H1 (cell line): ENCODE measurements around the gene FRMD3. TPM values are rescaled to one million over a fixed set of nuclear protein-coding genes. Genes with fewer than 3 reads are reported as not detected.

Experiments
- CTCF ChIA-PET: fragments of 300-600 bp; sonication (Branson Sonifier 250); formaldehyde crosslinking; loops from one replicate; lab custom pipeline; 2021; ENCODE audit not compliant: partially characterized antibody; lab: Charles Lee
- POLR2A ChIA-PET: fragments of 300-600 bp; sonication (Branson Sonifier 250); formaldehyde crosslinking; loops from one replicate; lab custom pipeline; 2021; ENCODE audit warnings: inconsistent platforms; ENCODE audit not compliant: partially characterized antibody; lab: Charles Lee
- DNase-seq, 2 experiments: peaks; one replicate each; pipeline versions ENCODE4 v3.0.0 to v3.0.0-alpha.2; 2010 to 2022; ENCODE audit warnings: low spot score in 2 of 2, low read depth in 1 of 2, mixed read lengths in 1 of 2
- FAIRE-seq: peaks from 2 replicates; lab custom pipeline; 2011; peaks lifted over from hg19 to GRCh38; lab: Jason Lieb, UNC
- H2AFZ ChIP-seq: 2 replicates; pipeline ENCODE4 v1.8.1; 2012; ENCODE audit warnings: low read length, inconsistent platforms
- H2AK5ac ChIP-seq: 2 replicates; pipeline ENCODE4 v1.6.1; 2013; ENCODE audit warnings: low read depth, low read length
- H2BK120ac ChIP-seq: replicated peaks from 2 replicates; pipeline ENCODE3; 2013; ENCODE audit warnings: low read depth, low read length, inconsistent platforms
- H2BK12ac ChIP-seq: 2 replicates; pipeline ENCODE4 v1.6.1; 2013; ENCODE audit warnings: low read depth, low read length
- H2BK15ac ChIP-seq: 2 replicates; pipeline ENCODE4 v1.6.1; 2013; ENCODE audit warnings: low read length
- H2BK20ac ChIP-seq: 2 replicates; pipeline ENCODE4 v1.6.1; 2013; ENCODE audit warnings: low read length
- H2BK5ac ChIP-seq: 2 replicates; pipeline ENCODE4 v1.6.1; 2013; ENCODE audit warnings: low read depth, low read length
- H3K14ac ChIP-seq: 2 replicates; pipeline ENCODE4 v1.6.1; 2013; ENCODE audit warnings: inconsistent platforms; ENCODE audit not compliant: insufficient read length
- H3K18ac ChIP-seq: 2 replicates; pipeline ENCODE4 v1.6.1; 2013; ENCODE audit warnings: low read length; ENCODE audit errors: extremely low read depth
- H3K23ac ChIP-seq: 2 replicates; pipeline ENCODE4 v1.6.1; 2013; ENCODE audit warnings: inconsistent platforms; ENCODE audit not compliant: insufficient read length
- H3K23me2 ChIP-seq: 2 replicates; pipeline ENCODE4 v1.6.1; 2013; ENCODE audit warnings: low read depth, low read length
- H3K27ac ChIP-seq: 2 replicates; pipeline ENCODE4 v1.6.1; 2011; ENCODE audit warnings: low read depth, low read length, inconsistent platforms
- H3K27me3 ChIP-seq, 4 experiments: replicated peaks in 1 of 4; 1 replicate in 1 of 4; 2 replicates in 3 of 4; pipeline versions ENCODE4 v1.6.1 to v1.8.1; 2011 to 2013; ENCODE audit warnings: low read length in 3 of 4, mild to moderate bottlenecking in 3 of 4, inconsistent platforms in 2 of 4, mixed read lengths in 2 of 4, moderate library complexity in 1 of 4; ENCODE audit not compliant: control insufficient read depth in 3 of 4, insufficient read depth in 3 of 4; ENCODE audit errors: extremely low read depth in 1 of 4
- H3K36me3 ChIP-seq, 4 experiments: 2 replicates each; pipeline versions ENCODE4 v1.6.1 to v1.8.1; 2011 to 2013; ENCODE audit warnings: mild to moderate bottlenecking in 4 of 4, low read length in 3 of 4, moderate library complexity in 2 of 4, control low read depth in 1 of 4, inconsistent platforms in 1 of 4; ENCODE audit not compliant: insufficient read depth in 4 of 4, control insufficient read depth in 2 of 4
- H3K4ac ChIP-seq: replicated peaks from 2 replicates; pipeline ENCODE3; 2013; ENCODE audit warnings: low read length, low read depth, mixed read lengths, inconsistent platforms; ENCODE audit not compliant: insufficient read length
- H3K4me1 ChIP-seq, 4 experiments: replicated peaks in 1 of 4; 1 replicate in 1 of 4; 2 replicates in 3 of 4; pipeline versions ENCODE4 v1.6.1 to v1.8.1; 2011 to 2013; ENCODE audit warnings: low read length in 3 of 4, inconsistent platforms in 2 of 4, mixed read lengths in 1 of 4; ENCODE audit not compliant: insufficient read depth in 4 of 4, control insufficient read depth in 3 of 4
- H3K4me2 ChIP-seq, 2 experiments: 2 replicates each; pipeline versions ENCODE4 v1.6.1 to v1.8.1; 2011 to 2013; ENCODE audit warnings: low read depth in 2 of 2, low read length in 2 of 2, control low read depth in 1 of 2, inconsistent platforms in 1 of 2, mild to moderate bottlenecking in 1 of 2; ENCODE audit not compliant: insufficient read depth in 1 of 2
- H3K4me3 ChIP-seq, 4 experiments: fragments of 200-600, 300-600 bp in 1 of 4; sonication (generic), shearing (Covaris generic), sonication (Bioruptor Twin) in 1 of 4; 2 replicates each; pipeline versions ENCODE4 v1.5.1 to v1.8.1; 2011 to 2016; ENCODE audit warnings: low read length in 4 of 4, low read depth in 3 of 4, control low read depth in 2 of 4, inconsistent platforms in 2 of 4, mild to moderate bottlenecking in 2 of 4, mixed read lengths in 1 of 4, moderate library complexity in 1 of 4; ENCODE audit not compliant: insufficient read depth in 2 of 4; ENCODE audit errors: extremely low read depth in 1 of 4
- H3K56ac ChIP-seq: replicated peaks from 2 replicates; pipeline ENCODE3; 2013; ENCODE audit warnings: low read depth, mild to moderate bottlenecking, mixed read lengths, low read length, inconsistent platforms; ENCODE audit not compliant: insufficient read length
- H3K79me1 ChIP-seq: 2 replicates; pipeline ENCODE4 v1.6.1; 2013; ENCODE audit warnings: low read depth, low read length, control low read depth
- H3K79me2 ChIP-seq, 2 experiments: 2 replicates each; pipeline versions ENCODE4 v1.6.1 to v1.8.1; 2012 to 2013; ENCODE audit warnings: low read length in 2 of 2, mild to moderate bottlenecking in 2 of 2, inconsistent platforms in 1 of 2; ENCODE audit not compliant: insufficient read depth in 2 of 2, control insufficient read depth in 1 of 2
- H3K9ac ChIP-seq, 4 experiments: replicated peaks in 1 of 4; 1 replicate in 1 of 4; 2 replicates in 3 of 4; pipeline versions ENCODE4 v1.6.1 to v1.8.1; 2011 to 2013; ENCODE audit warnings: low read depth in 3 of 4, low read length in 3 of 4, control low read depth in 2 of 4, mild to moderate bottlenecking in 2 of 4, moderate library complexity in 2 of 4, inconsistent platforms in 1 of 4; ENCODE audit errors: extremely low read depth in 1 of 4
- H3K9me3 ChIP-seq, 2 experiments: 2 replicates each; pipeline versions ENCODE4 v1.6.1 to v1.8.1; 2012 to 2013; ENCODE audit warnings: mild to moderate bottlenecking in 2 of 2, moderate library complexity in 2 of 2, control low read depth in 1 of 2, inconsistent platforms in 1 of 2, low read depth in 1 of 2, low read length in 1 of 2, mixed read lengths in 1 of 2; ENCODE audit not compliant: insufficient read depth in 2 of 2
- H4K20me1 ChIP-seq, 2 experiments: replicated peaks in 1 of 2; 2 replicates each; pipeline versions ENCODE3 to v1.8.1; 2011 to 2013; ENCODE audit warnings: inconsistent platforms in 2 of 2, low read length in 2 of 2, mild to moderate bottlenecking in 1 of 2; ENCODE audit not compliant: insufficient read depth in 2 of 2, control insufficient read depth in 1 of 2
- H4K5ac ChIP-seq: 2 replicates; pipeline ENCODE4 v1.6.1; 2013; ENCODE audit warnings: low read length, low read depth, mixed read lengths, inconsistent platforms; ENCODE audit not compliant: insufficient read length
- H4K8ac ChIP-seq: 2 replicates; pipeline ENCODE4 v1.8.0; 2013; ENCODE audit warnings: mild to moderate bottlenecking, moderate library complexity, low read length, inconsistent platforms; ENCODE audit not compliant: insufficient read depth; ENCODE audit errors: extremely low read depth
- H4K91ac ChIP-seq: replicated peaks from 2 replicates; pipeline ENCODE3; 2013; ENCODE audit warnings: low read length, mixed read lengths, inconsistent platforms; ENCODE audit not compliant: insufficient read length
- CBX5 ChIP-seq: fragments of 300-800, 300-1000 bp; sonication (generic); IDR thresholded peaks from 2 replicates; pipeline ENCODE4 v1.7.1; 2016; ENCODE audit warnings: antibody characterized with exemption, low read length, low read depth
- CHD1 ChIP-seq: IDR thresholded peaks from 2 replicates; pipeline ENCODE4 v1.6.1; 2012; ENCODE audit warnings: low read depth, low read length, improper control_type of control experiment
- TEAD4 ChIP-seq: IDR thresholded peaks from 2 replicates; pipeline ENCODE4 v1.6.1; 2012; ENCODE audit warnings: low read depth, low read length, inconsistent platforms, mixed read lengths
- WGBS, 2 experiments: shearing (Covaris generic) in 1 of 2; methylation state at CpG; one replicate each; pipeline versions ENCODE4 v1.1.6 to v1.1.7; 2013 to 2015; ENCODE audit warnings: low lambda C conversion rate in 2 of 2, mixed read lengths in 2 of 2, inconsistent platforms in 1 of 2, low coverage in 1 of 2, missing lambda C conversion rate in 1 of 2; ENCODE audit not compliant: insufficient replicate concordance in 2 of 2, insufficient coverage in 1 of 2, insufficient read length in 1 of 2; ENCODE audit errors: extremely low coverage in 1 of 2, missing lambda C conversion rate in 1 of 2; 5-methylcytosine and 5-hydroxymethylcytosine counted together
- polyA plus RNA-seq, 7 experiments: library from polyadenylated mRNA; depleted of rRNA in 3 of 7; stranded (reverse) in 5 of 7; unstranded in 2 of 7; fragments of >200 nt in 5 of 7; fragments of 200-250 nt in 2 of 7; gene quantifications; 1 replicate in 5 of 7; 2 replicates in 1 of 7; 4 replicates in 1 of 7; pipeline versions ENCODE4 v1.2.1 to v1.2.3, GENCODE V29; 2011 to 2013; ENCODE audit warnings: missing spikeins in 2 of 7, mixed read lengths in 2 of 7
- total RNA-seq: library from RNA; stranded (reverse); fragmentation: NEBNext Ultra II Directional; extraction: Animal tissue kit (Norgen Biotek cat#: 25700); gene quantifications from 2 replicates; pipeline ENCODE4 v1.2.1, GENCODE V29; 2021

The FRMD3 gene
- total and polyA plus RNA-seq, 2 of the 8 experiments (the other 6 are each of a cell fraction or from before 2014, with no cell fraction given): 0.15 to 1.4 TPM

- H2BK20ac ChIP-seq: no peak overlapping the region
- H3K9ac ChIP-seq: no peak overlapping the region
- no peak for DNase-seq
- no peaks in the 10 kb centered on the region for H4K20me1 ChIP-seq
- H3K27me3 ChIP-seq: no peaks in the 10 kb centered on the region
- H3K56ac ChIP-seq: no peak overlapping the region
- H3K27ac ChIP-seq: no peak overlapping the region
- H3K4ac ChIP-seq: no peak overlapping the region
- no peaks in the 10 kb centered on the region for H3K23me2 ChIP-seq
- no peak overlapping the region for H3K4me3 ChIP-seq
- H4K5ac ChIP-seq: no peak overlapping the region
- no peaks in the 10 kb centered on the region for H3K79me2 ChIP-seq
- no peak overlapping the region for H4K91ac ChIP-seq
- H2BK15ac ChIP-seq: no peak overlapping the region
- H3K36me3 ChIP-seq: no peaks in the 10 kb centered on the region
- ChIA-PET POLR2A (interaction anchor here (0.6 kb wide), 1 partner anchor 23 kb away, joined by 3 read pairs; no protein-coding TSS in a partner anchor), CTCF (no interaction called here)
- no peak for FAIRE-seq
- H3K4me1 ChIP-seq: no peaks in the 10 kb centered on the region
- no peak overlapping the region for H2BK5ac ChIP-seq
- TF ChIP-seq CHD1 (no peak), CBX5 (no peak), TEAD4 (no peak)
- H3K9me3 ChIP-seq: no peaks in the 10 kb centered on the region
- no peaks in the 10 kb centered on the region for H3K79me1 ChIP-seq
- no peak overlapping the region for H3K14ac ChIP-seq
- 93% methylated on average over 5 of the region's 5 CpGs; no CpG with 5 or more reads in 1 of the 2 experiments for WGBS, 2 experiments
- H3K23ac ChIP-seq: no peak overlapping the region
- H3K4me2 ChIP-seq: no peak overlapping the region
- H2AK5ac ChIP-seq: no peak overlapping the region
- H2BK120ac ChIP-seq: no peak overlapping the region
- H3K18ac ChIP-seq: no peak overlapping the region
- no peak overlapping the region for H2BK12ac ChIP-seq
- no peak overlapping the region for H2AFZ ChIP-seq
- H4K8ac ChIP-seq: no peak overlapping the region
These were observed 280.0 kb downstream of the FRMD3 start for GRCh38 chr9:83257937-83258891.
